Parathyroid adenoma (tissue), 2 donors: ENCODE measurements around the gene PCOLCE2.

Source experiments
- H2AFZ ChIP-seq: fragments of 300-600 bp; sonication (generic); one replicate; pipeline ENCODE4 v1.7.0; 2017; ENCODE audit warnings: antibody characterized with exemption, mild to moderate bottlenecking
- H3K27ac ChIP-seq: fragments of 300-600 bp; sonication (generic); one replicate; pipeline ENCODE4 v1.7.0; 2017
- H3K27me3 ChIP-seq: fragments of 300-600 bp; sonication (generic); one replicate; pipeline ENCODE4 v1.7.0; 2017; ENCODE audit warnings: low read length; ENCODE audit not compliant: control insufficient read depth, insufficient read depth
- H3K36me3 ChIP-seq: fragments of 300-600 bp; sonication (generic); one replicate; pipeline ENCODE4 v1.7.0; 2017; ENCODE audit warnings: low read length; ENCODE audit not compliant: control insufficient read depth, insufficient read depth
- H3K4me1 ChIP-seq: fragments of 300-600 bp; sonication (generic); one replicate; pipeline ENCODE4 v1.7.0; 2017; ENCODE audit warnings: control low read depth
- H3K4me2 ChIP-seq: fragments of 300-600 bp; sonication (generic); one replicate; pipeline ENCODE4 v1.7.0; 2017; ENCODE audit warnings: low read length
- H3K4me3 ChIP-seq: fragments of 300-600 bp; sonication (generic); one replicate; pipeline ENCODE4 v1.7.0; 2017; ENCODE audit warnings: low read depth, low read length
- H3K79me2 ChIP-seq: fragments of 300-600 bp; sonication (generic); one replicate; pipeline ENCODE4 v1.7.0; 2017; ENCODE audit warnings: control low read depth
- H3K9ac ChIP-seq: fragments of 300-600 bp; sonication (generic); one replicate; pipeline ENCODE4 v1.7.0; 2017; ENCODE audit warnings: mild to moderate bottlenecking
- H3K9me3 ChIP-seq: fragments of 300-600 bp; sonication (generic); one replicate; pipeline ENCODE4 v1.7.0; 2017; ENCODE audit warnings: low read length; ENCODE audit not compliant: control insufficient read depth
- CTCF ChIP-seq: fragments of 300-600 bp; sonication (generic); IDR thresholded peaks from one replicate; pipeline ENCODE4 v1.7.0; 2017; ENCODE audit warnings: antibody characterized with exemption, mild to moderate bottlenecking
- donor health status: primary hyperparathyroidism.

The PCOLCE2 gene

DNA sequence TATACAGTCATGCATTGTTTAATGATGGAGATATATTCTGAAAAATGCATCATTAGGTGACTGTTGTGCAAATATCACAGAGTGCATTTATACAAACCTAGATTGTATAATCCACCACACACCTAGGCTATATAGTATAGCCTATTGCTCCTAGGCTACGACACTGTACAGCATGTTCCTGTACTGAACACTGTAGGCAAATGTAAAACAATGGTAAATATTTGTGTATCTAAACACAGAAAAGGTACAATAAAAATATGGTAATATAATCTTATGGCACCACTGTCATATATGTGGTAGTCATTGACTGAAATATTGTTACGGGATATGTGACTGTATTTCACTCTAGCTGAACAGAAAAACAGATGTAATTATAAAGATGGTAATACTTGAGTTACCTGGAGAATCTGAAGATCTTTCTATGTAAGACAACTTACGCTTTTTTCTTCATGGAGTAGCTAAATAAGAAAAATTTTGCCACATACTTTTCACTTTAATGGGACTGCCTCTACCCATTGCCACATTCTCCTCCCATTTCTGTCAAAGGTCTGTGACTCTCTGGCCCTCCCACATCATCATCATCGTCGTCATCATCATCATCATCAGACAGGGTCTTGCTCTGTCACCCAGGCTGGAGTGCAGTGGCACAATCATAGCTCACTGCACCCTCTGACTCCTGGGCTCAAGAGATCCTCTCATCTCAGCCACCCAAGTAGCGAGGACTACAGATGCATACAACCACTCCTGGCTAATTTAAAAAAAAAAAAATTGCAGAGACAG, 7.2 kb downstream of the PCOLCE2 start:
- Histone ChIP-seq H3K27ac (no peak overlapping the region), H3K36me3 (no peaks in the 10 kb centered on the region), H3K4me2 (no peak overlapping the region), H3K9ac (no peak overlapping the region), H3K27me3 (no peaks in the 10 kb centered on the region), H3K9me3 (no peaks in the 10 kb centered on the region), H3K79me2 (no peaks in the 10 kb centered on the region), H3K4me1 (no peaks in the 10 kb centered on the region), H2AFZ (no peak overlapping the region), H3K4me3 (no peak overlapping the region)
- no peak for TF ChIP-seq CTCF

- Histone ChIP-seq H3K27ac (no peak overlapping the region), H3K9me3 (no peaks in the 10 kb centered on the region), H2AFZ (no peak overlapping the region), H3K4me2 (no peak overlapping the region), H3K4me3 (no peak overlapping the region), H3K79me2 (no peaks in the 10 kb centered on the region), H3K4me1 (no peaks in the 10 kb centered on the region), H3K27me3 (no peaks in the 10 kb centered on the region), H3K36me3 (no peaks in the 10 kb centered on the region), H3K9ac (no peak overlapping the region)
- TF ChIP-seq CTCF = no peak
These were observed 10.1 kb downstream of the PCOLCE2 start for GRCh38 chr3:142878649-142879300.

- no peak overlapping the region for H3K9ac ChIP-seq
- H3K4me3 ChIP-seq = no peak overlapping the region
- H3K4me1 ChIP-seq = no peaks in the 10 kb centered on the region
- no peaks in the 10 kb centered on the region for H3K27me3 ChIP-seq
- no peak overlapping the region for H3K27ac ChIP-seq
- no peak for TF ChIP-seq CTCF
- H3K79me2 ChIP-seq = no peaks in the 10 kb centered on the region
- H3K4me2 ChIP-seq = no peak overlapping the region
- no peaks in the 10 kb centered on the region for H3K9me3 ChIP-seq
- no peak overlapping the region for H2AFZ ChIP-seq
- no peaks in the 10 kb centered on the region for H3K36me3 ChIP-seq
These were observed 12.5 kb downstream of the PCOLCE2 start for GRCh38 chr3:142876417-142876816.

DNA sequence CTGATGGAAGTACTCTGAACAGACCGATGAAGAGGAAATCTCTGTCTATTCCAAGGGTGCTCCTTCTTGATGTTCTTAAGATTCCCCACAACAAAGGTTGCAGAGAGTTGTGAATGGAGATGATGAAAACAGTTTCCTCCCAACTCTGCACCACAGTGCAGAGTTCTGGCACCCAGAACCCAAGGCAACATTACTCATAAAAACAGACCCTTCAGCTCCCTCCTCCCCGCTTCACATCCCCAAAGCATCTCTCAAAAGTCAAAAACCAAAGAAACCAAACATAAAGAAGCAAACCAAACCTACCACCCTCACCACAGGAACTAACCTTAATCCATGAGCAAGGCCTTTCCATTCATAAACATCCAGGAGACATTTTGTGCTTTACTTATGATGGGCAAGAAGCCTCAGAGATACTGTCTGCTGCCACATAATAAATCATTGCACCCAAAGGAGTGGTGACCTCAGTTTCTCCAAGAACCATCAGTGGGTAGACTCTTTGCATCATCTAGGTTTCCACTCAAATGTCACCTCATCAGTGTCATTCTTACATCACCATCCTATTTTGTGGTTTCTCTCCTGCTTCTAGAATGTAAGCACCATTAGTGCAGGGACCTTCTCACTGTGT, 13.2 kb downstream of the PCOLCE2 start:
- no peaks in the 10 kb centered on the region for H3K4me1 ChIP-seq
- no peaks in the 10 kb centered on the region for H3K9me3 ChIP-seq
- TF ChIP-seq CTCF = no peak
- no peaks in the 10 kb centered on the region for H3K79me2 ChIP-seq
- H3K9ac ChIP-seq = no peak overlapping the region
- no peaks in the 10 kb centered on the region for H3K36me3 ChIP-seq
- no peak overlapping the region for H3K4me3 ChIP-seq
- H2AFZ ChIP-seq = no peak overlapping the region
- H3K27me3 ChIP-seq = no peaks in the 10 kb centered on the region
- no peak overlapping the region for H3K4me2 ChIP-seq
- no peak overlapping the region for H3K27ac ChIP-seq
